ENCODE results near the gene GAA. TPM values are rescaled to one million over a fixed set of nuclear protein-coding genes. Genes with fewer than 3 reads are reported as not detected.

The GAA gene
- total and polyA plus RNA-seq, 2 of the 8 experiments (the other 6 are each of a cell fraction or from before 2014, with no cell fraction given), result 14.8 to 30.0 TPM

- TF ChIP-seq EP300 (IDR thresholded peaks at IDR 0.05; ENCODE audit: borderline replicate concordance in 1 of 2, low read depth in 2 of 2, low read length in 2 of 2), result no peak
- TF ChIP-seq CREB1 (IDR thresholded peaks at IDR 0.05), result no peak
- no peak for TF ChIP-seq JUN (IDR thresholded peaks at IDR 0.05; ENCODE audit: low read depth, low read length)
- no peak for TF ChIP-seq RXRA (IDR thresholded peaks at IDR 0.05; ENCODE audit: insufficient read depth, low read depth, low read length)
- no peak for TF ChIP-seq SAP30 (IDR thresholded peaks at IDR 0.05; ENCODE audit: insufficient read depth, insufficient replicate concordance, low read length)
- no peak for TF ChIP-seq TAF7 (optimal IDR thresholded peaks at IDR 0.05; ENCODE audit: borderline replicate concordance, low read depth, low read length)
- no peak for TF ChIP-seq EGR1 (IDR thresholded peaks at IDR 0.05; ENCODE audit: borderline replicate concordance, low read depth, low read length)
- no peak for TF ChIP-seq SP2 (IDR thresholded peaks at IDR 0.05; ENCODE audit: low read length)
- TF ChIP-seq BACH1 (IDR thresholded peaks at IDR 0.05; ENCODE audit: low read length), result no peak
Observed at GRCh38 chr17:80141463-80142165, 40.2 kb downstream of the GAA start (continued).
